HCT116 (cell line): ENCODE results near the gene GPR157. TPM values are rescaled to one million over a fixed set of nuclear protein-coding genes. Genes with fewer than 3 reads are reported as not detected.

Source experiments
- ATAC-seq: fragments of 200-7000 bp; cut with Tn5 transposase; 2 replicates; pipeline ENCODE4 v1.9.1; 2020; ENCODE audit warnings: mild to moderate bottlenecking, moderate library complexity
- BruUV-seq: library from RNA; stranded (reverse); fragments of 400-500 nt; replicated peaks from 2 replicates; lab custom pipeline; 2021; lab: Mats Ljungman, UMichigan
- CTCF ChIA-PET: fragments of 300-600 bp; sonication (Branson Sonifier 250); formaldehyde crosslinking; loops from one replicate; lab custom pipeline; 2021; ENCODE audit warnings: antibody characterized with exemption; lab: Charles Lee
- POLR2A ChIA-PET: fragments of 300-600, 350-600 bp; sonication (Branson Sonifier 250); formaldehyde crosslinking; loops from one replicate; lab custom pipeline; 2021; ENCODE audit warnings: antibody characterized with exemption; lab: Charles Lee
- RAD21 ChIA-PET, 2 experiments: fragments of 300-600 bp; sonication (Branson Sonifier 250); formaldehyde crosslinking; loops; one replicate each; lab custom pipeline; 2023; ENCODE audit warnings: low total read pairs in 2 of 2; ENCODE audit not compliant: uncharacterized antibody in 2 of 2, unreplicated experiment in 2 of 2, low non-redundant PET in 1 of 2; lab: Charles Lee
- DNase-seq: peaks from one replicate; pipeline ENCODE4 v3.0.0-alpha.2; 2010; ENCODE audit warnings: low read depth, low spot score
- H2AFZ ChIP-seq: fragments of 200-600 bp; shearing (Covaris generic), sonication (generic); 2 replicates; pipeline ENCODE4 v1.6.1; 2017; ENCODE audit warnings: low read depth, mixed run types, mixed read lengths, antibody characterized with exemption, low read length; ENCODE audit not compliant: poor library complexity, severe bottlenecking
- H3K27ac ChIP-seq: 2 replicates; pipeline ENCODE4 v1.5.1; 2012; ENCODE audit warnings: low read depth, low read length
- H3K27me3 ChIP-seq: fragments of 200-600 bp; sonication (generic); 2 replicates; pipeline ENCODE4 v1.6.1; 2016; ENCODE audit warnings: mixed run types, low read length, mixed read lengths; ENCODE audit not compliant: insufficient read depth
- H3K36me3 ChIP-seq, 2 experiments: fragments of 200-500 bp in 1 of 2; fragments of 200-600 bp in 1 of 2; sonication (Bioruptor generic) in 1 of 2; sonication (generic) in 1 of 2; 2 replicates each; pipeline versions ENCODE4 v1.5.1 to v1.6.1; 2014 to 2016; ENCODE audit warnings: low read length in 2 of 2, inconsistent platforms in 1 of 2, mixed read lengths in 1 of 2, mixed run types in 1 of 2; ENCODE audit not compliant: insufficient read depth in 2 of 2, control insufficient read depth in 1 of 2
- H3K4me1 ChIP-seq, 2 experiments: fragments of 200-600 bp in 1 of 2; sonication (generic) in 1 of 2; 2 replicates each; pipeline versions ENCODE4 v1.5.1 to v1.6.1; 2012 to 2017; ENCODE audit warnings: low read length in 2 of 2, inconsistent platforms in 1 of 2, mild to moderate bottlenecking in 1 of 2, mixed read lengths in 1 of 2, mixed run types in 1 of 2, moderate library complexity in 1 of 2; ENCODE audit not compliant: insufficient read depth in 2 of 2, control insufficient read depth in 1 of 2
- H3K4me2 ChIP-seq: fragments of 200-600 bp; sonication (generic); 2 replicates; pipeline ENCODE4 v1.6.1; 2017; ENCODE audit warnings: mixed run types, low read length, mixed read lengths
- H3K4me3 ChIP-seq, 2 experiments: fragments of 200-600 bp in 1 of 2; sonication (generic) in 1 of 2; replicated peaks in 1 of 2; 2 replicates each; pipeline ENCODE4 v1.5.1; 2011 to 2016; ENCODE audit warnings: low read length in 2 of 2, control low read depth in 1 of 2, low read depth in 1 of 2, mild to moderate bottlenecking in 1 of 2, mixed read lengths in 1 of 2, mixed run types in 1 of 2
- H3K79me2 ChIP-seq: fragments of 200-600 bp; sonication (generic); 2 replicates; pipeline ENCODE4 v1.6.1; 2017; ENCODE audit warnings: mild to moderate bottlenecking, mixed run types, low read length, moderate library complexity, mixed read lengths; ENCODE audit not compliant: insufficient read depth
- H3K9ac ChIP-seq: fragments of 200-600 bp; sonication (generic); 2 replicates; pipeline ENCODE4 v1.6.1; 2016; ENCODE audit warnings: low read length, mixed read lengths
- H3K9me2 ChIP-seq: fragments of 200-600 bp; sonication (generic), shearing (Covaris generic); 2 replicates; pipeline ENCODE4 v1.6.1; 2017; ENCODE audit warnings: mixed run types, mild to moderate bottlenecking, moderate library complexity; ENCODE audit not compliant: insufficient read depth
- H3K9me3 ChIP-seq, 2 experiments: fragments of 200-500 bp in 1 of 2; fragments of 200-600 bp in 1 of 2; sonication (Bioruptor generic) in 1 of 2; sonication (generic) in 1 of 2; 2 replicates each; pipeline ENCODE4 v1.6.1; 2014 to 2017; ENCODE audit warnings: low read length in 2 of 2, mixed read lengths in 2 of 2, inconsistent platforms in 1 of 2, low read depth in 1 of 2, mild to moderate bottlenecking in 1 of 2, mixed run types in 1 of 2, moderate library complexity in 1 of 2; ENCODE audit not compliant: control insufficient read depth in 1 of 2, insufficient read depth in 1 of 2
- H4K20me1 ChIP-seq: fragments of 200-600 bp; sonication (generic), shearing (Covaris generic); 2 replicates; pipeline ENCODE4 v1.6.1; 2017; ENCODE audit warnings: mixed run types, mild to moderate bottlenecking, moderate library complexity; ENCODE audit not compliant: insufficient read depth
- CBX3 ChIP-seq: IDR thresholded peaks from 2 replicates; pipeline ENCODE4 v1.6.1; 2012; ENCODE audit warnings: low read depth
- CEBPB ChIP-seq: IDR thresholded peaks from 2 replicates; pipeline ENCODE4 v1.6.1; 2012; ENCODE audit warnings: low read depth
- EZH2 ChIP-seq: fragments of 200-600 bp; sonication (generic); IDR thresholded peaks from 2 replicates; pipeline ENCODE4 v1.6.1; 2017; ENCODE audit warnings: antibody characterized with exemption, mixed run types
- EZH2phosphoT487 ChIP-seq: fragments of 200-600 bp; IDR thresholded peaks from 2 replicates; pipeline ENCODE4 v1.6.1; 2018; ENCODE audit warnings: antibody characterized with exemption, borderline replicate concordance
- FOSL1 ChIP-seq: IDR thresholded peaks from 2 replicates; pipeline ENCODE4 v1.6.1; 2012; ENCODE audit warnings: low read depth
- JUND ChIP-seq: IDR thresholded peaks from 2 replicates; pipeline ENCODE4 v1.6.1; 2012
- SP1 ChIP-seq: IDR thresholded peaks from 2 replicates; pipeline ENCODE4 v1.6.1; 2012; ENCODE audit warnings: low read depth
- SRF ChIP-seq: IDR thresholded peaks from 2 replicates; pipeline ENCODE4 v1.6.1; 2012; ENCODE audit warnings: low read depth
- TCF7L2 ChIP-seq: IDR thresholded peaks from 2 replicates; pipeline ENCODE4 v1.7.0; 2011; ENCODE audit warnings: borderline replicate concordance, inconsistent platforms; ENCODE audit not compliant: insufficient read depth, insufficient read length; ENCODE audit errors: extremely low read depth
- YY1 ChIP-seq: IDR thresholded peaks from 2 replicates; pipeline ENCODE4 v1.6.1; 2011; ENCODE audit warnings: low read length, low read depth, moderate library complexity, mild to moderate bottlenecking; ENCODE audit not compliant: insufficient replicate concordance; ENCODE audit errors: extremely low read depth
- ZFX ChIP-seq: fragments of 450-650 bp; IDR thresholded peaks from 2 replicates; pipeline ENCODE4 v1.6.1; 2017
- ZNF274 ChIP-seq: fragments of 200-500 bp; sonication (Bioruptor generic); IDR thresholded peaks from 2 replicates; pipeline ENCODE4 v1.6.1; 2014; ENCODE audit warnings: mild to moderate bottlenecking, low read depth, low read length, inconsistent platforms
- intact Hi-C: fragments of 100-400 bp; cut with micrococcal nuclease; formaldehyde crosslinking; loops from 2 replicates; pipeline ENCODE4 v1.10.0; 2022
- total RNA-seq: library from RNA; stranded (reverse); gene quantifications from one replicate; pipeline ENCODE4 v1.2.1, GENCODE V29; 2021; ENCODE audit not compliant: unreplicated experiment
- TF ChIP-seq, protein P1 (sequence below): IDR thresholded peaks from 2 replicates; pipeline ENCODE4 v1.6.1; 2012
- TF ChIP-seq, protein P2 (sequence below): IDR thresholded peaks from 2 replicates; pipeline ENCODE4 v1.6.1; 2011; ENCODE audit warnings: mild to moderate bottlenecking, low read length, moderate library complexity; ENCODE audit not compliant: insufficient replicate concordance; ENCODE audit errors: extremely low read depth

GPR157 gene
- total RNA-seq, 1 experiment from 2014 or later = 7.7 TPM

- H3K4me1 ChIP-seq = peaks cover 18% of the 10 kb centered on the region in 2 experiments
- no peak overlapping the region for H2AFZ ChIP-seq
- POLR2A ChIA-PET = no interaction called here
- ATAC-seq (no peak), DNase-seq (no peak)
- TF ChIP-seq, protein P1, sequence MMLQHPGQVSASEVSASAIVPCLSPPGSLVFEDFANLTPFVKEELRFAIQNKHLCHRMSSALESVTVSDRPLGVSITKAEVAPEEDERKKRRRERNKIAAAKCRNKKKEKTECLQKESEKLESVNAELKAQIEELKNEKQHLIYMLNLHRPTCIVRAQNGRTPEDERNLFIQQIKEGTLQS = no peak
- TF ChIP-seq CEBPB (no peak), ZNF274 (no peak), TCF7L2 (no peak), YY1 (no peak), SRF (no peak), SP1 (no peak), EZH2phosphoT487 (no peak), JUND (no peak), ZFX (no peak), EZH2 (no peak), FOSL1 (no peak), CBX3 (no peak)
- TF ChIP-seq, protein P2, sequence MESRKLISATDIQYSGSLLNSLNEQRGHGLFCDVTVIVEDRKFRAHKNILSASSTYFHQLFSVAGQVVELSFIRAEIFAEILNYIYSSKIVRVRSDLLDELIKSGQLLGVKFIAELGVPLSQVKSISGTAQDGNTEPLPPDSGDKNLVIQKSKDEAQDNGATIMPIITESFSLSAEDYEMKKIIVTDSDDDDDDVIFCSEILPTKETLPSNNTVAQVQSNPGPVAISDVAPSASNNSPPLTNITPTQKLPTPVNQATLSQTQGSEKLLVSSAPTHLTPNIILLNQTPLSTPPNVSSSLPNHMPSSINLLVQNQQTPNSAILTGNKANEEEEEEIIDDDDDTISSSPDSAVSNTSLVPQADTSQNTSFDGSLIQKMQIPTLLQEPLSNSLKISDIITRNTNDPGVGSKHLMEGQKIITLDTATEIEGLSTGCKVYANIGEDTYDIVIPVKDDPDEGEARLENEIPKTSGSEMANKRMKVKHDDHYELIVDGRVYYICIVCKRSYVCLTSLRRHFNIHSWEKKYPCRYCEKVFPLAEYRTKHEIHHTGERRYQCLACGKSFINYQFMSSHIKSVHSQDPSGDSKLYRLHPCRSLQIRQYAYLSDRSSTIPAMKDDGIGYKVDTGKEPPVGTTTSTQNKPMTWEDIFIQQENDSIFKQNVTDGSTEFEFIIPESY = no peak
- no peak overlapping the region for H3K9ac ChIP-seq
- no peaks in the 10 kb centered on the region for H3K9me2 ChIP-seq
- H3K27me3 ChIP-seq = no peaks in the 10 kb centered on the region
- no peaks in the 10 kb centered on the region for H4K20me1 ChIP-seq
- intact Hi-C loops = no loop called here
- no TSS peak for BruUV-seq
- H3K9me3 ChIP-seq = no peaks in the 10 kb centered on the region
- RAD21 ChIA-PET = no interaction called here
- no peak overlapping the region for H3K27ac ChIP-seq
- H3K79me2 ChIP-seq = no peaks in the 10 kb centered on the region
- CTCF ChIA-PET = no interaction called here
- no peak overlapping the region for H3K4me3 ChIP-seq
- no peaks in the 10 kb centered on the region for H3K36me3 ChIP-seq
- H3K4me2 ChIP-seq = no peak overlapping the region
Measured at GRCh38 chr1:9084906-9085305, 44.0 kb downstream of the GPR157 start.
